ENCODE measurements around the gene LRRN2. TPM values are rescaled to one million over a fixed set of nuclear protein-coding genes. Genes with fewer than 3 reads are reported as not detected.

LRRN2 gene
- total RNA-seq, 1 experiment from 2014 or later: 5.8 TPM

GRCh38 chr1:204716660-204717059, 31.1 kb upstream of the LRRN2 start:
- H4K5ac ChIP-seq (ENCODE audit: insufficient read length, low read depth, low read length): no peak overlapping the region
- H3K4me1 Mint-ChIP-seq: peaks cover 47 to 55% of the 10 kb centered on the region in 2 experiments
- H2BK12ac ChIP-seq (ENCODE audit: insufficient read length, low read depth, low read length): no peak overlapping the region
- no peak overlapping the region for H3K9ac ChIP-seq (ENCODE audit: extremely low read depth, insufficient read length, low read length)
- H4K91ac ChIP-seq (ENCODE audit: insufficient read length, low read depth, low read length): no peak overlapping the region
- no peak overlapping the region for H3K27ac ChIP-seq (ENCODE audit: insufficient read length, low read depth, low read length)
- H2BK20ac ChIP-seq (ENCODE audit: low read depth, low read length, poor library complexity, severe bottlenecking): no peak overlapping the region
- H4K8ac ChIP-seq (replicated peaks; ENCODE audit: insufficient read length, low read depth, low read length): no peak overlapping the region
- no peaks in the 10 kb centered on the region; a peak in 2 of 7 replicates for H3K36me3 Mint-ChIP-seq (ENCODE audit: insufficient read depth in 1 of 3, low read depth in 3 of 3)
- H3K9me3 ChIP-seq (ENCODE audit: control insufficient read depth, low read depth, low read length): no peaks in the 10 kb centered on the region
- no peak overlapping the region for H3T11ph ChIP-seq (ENCODE audit: low read length)
- no peaks in the 10 kb centered on the region for H3K79me1 ChIP-seq (ENCODE audit: insufficient read depth, low read depth, low read length, poor library complexity, severe bottlenecking)
- H2AFZ ChIP-seq (ENCODE audit: low read length): no peak overlapping the region
- no peak for TF ChIP-seq CTCF (conservative IDR thresholded peaks at IDR 0.05)
- H3K4me3 Mint-ChIP-seq: no peak overlapping the region
- no peak overlapping the region for H3K56ac ChIP-seq (ENCODE audit: insufficient read length, low read depth, low read length)
- H2BK5ac ChIP-seq (ENCODE audit: insufficient read length, low read length): no peak overlapping the region
- no peak overlapping the region for H3K27ac Mint-ChIP-seq
- no peak overlapping the region for H2AK5ac ChIP-seq (ENCODE audit: insufficient read length, low read length)
- no peak overlapping the region for H2BK120ac ChIP-seq (ENCODE audit: low read depth, low read length, poor library complexity, severe bottlenecking)
- H3K27me3 Mint-ChIP-seq (ENCODE audit: low read depth): peaks cover 66% of the 10 kb centered on the region
- H3K27me3 ChIP-seq (ENCODE audit: insufficient read depth, low read length): peaks cover 27% of the 10 kb centered on the region
- H3K23ac ChIP-seq (ENCODE audit: insufficient read length, low read depth, low read length): no peak overlapping the region
- peaks cover 8% of the 10 kb centered on the region; the same call in 1 of the 2 replicates for H3K4me1 ChIP-seq (ENCODE audit: insufficient read depth, low read length)
- H3K18ac ChIP-seq (ENCODE audit: insufficient read length, low read depth, low read length): no peak overlapping the region
- H3K4me2 ChIP-seq (ENCODE audit: insufficient read depth, insufficient read length, low read length): no peak overlapping the region
- peaks cover 3% of the 10 kb centered on the region for H4K20me1 ChIP-seq (ENCODE audit: control insufficient read depth, insufficient read depth, insufficient read length)
- no peak overlapping the region for H3K14ac ChIP-seq (ENCODE audit: insufficient read depth, low read length)
- no peaks in the 10 kb centered on the region for H3K23me2 ChIP-seq (ENCODE audit: insufficient read length, low read depth, low read length, poor library complexity, severe bottlenecking)
- no peak overlapping the region for H2BK15ac ChIP-seq (ENCODE audit: low read depth, low read length)
- H3K4ac ChIP-seq (ENCODE audit: low read depth, low read length): no peak overlapping the region
- H3K9me3 Mint-ChIP-seq: no peaks in the 10 kb centered on the region; a peak in 2 of 5 replicates
- no peaks in the 10 kb centered on the region for H3K79me2 ChIP-seq (ENCODE audit: insufficient read depth, low read length)
- no peak for DNase-seq
